OCI-LY1 (cell line): ENCODE measurements around the gene EBF3.

ENCODE experiments used
- EZH2 ChIP-seq: fragments of 200-600 bp; sonication (generic), shearing (Covaris generic); IDR thresholded peaks from 2 replicates; pipeline ENCODE4 v1.8.0; 2017; ENCODE audit warnings: borderline replicate concordance, mixed run types, mild to moderate bottlenecking, antibody characterized with exemption, low read length, moderate library complexity, mixed read lengths
- TF ChIP-seq, protein P1 (sequence below): fragments of 200-600 bp; sonication (generic), shearing (Covaris generic); IDR thresholded peaks from 2 replicates; pipeline ENCODE4 v1.5.1; 2017; ENCODE audit warnings: mild to moderate bottlenecking, antibody characterized with exemption, low read length, moderate library complexity, mixed read lengths

DNA sequence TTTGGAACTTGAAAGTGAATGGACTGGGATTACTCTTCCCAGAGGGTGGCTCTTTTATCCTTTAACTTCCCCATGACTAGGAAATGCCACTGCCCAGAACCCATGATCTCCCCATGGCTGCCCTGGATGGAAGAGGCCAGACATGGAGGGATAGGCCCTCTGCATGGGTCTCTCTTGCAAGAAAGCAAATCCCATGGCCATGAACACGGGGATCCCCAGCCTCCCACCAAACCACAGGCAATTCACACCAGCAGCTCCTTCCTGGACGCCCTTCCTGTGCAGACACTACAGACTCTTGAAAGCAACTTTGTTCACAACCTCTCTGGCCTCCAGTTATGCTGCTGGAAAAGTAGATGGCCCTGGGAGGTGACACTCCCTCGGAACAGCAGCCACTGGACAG lies 55.0 kb downstream of the EBF3 start:
- TF ChIP-seq, protein P1, sequence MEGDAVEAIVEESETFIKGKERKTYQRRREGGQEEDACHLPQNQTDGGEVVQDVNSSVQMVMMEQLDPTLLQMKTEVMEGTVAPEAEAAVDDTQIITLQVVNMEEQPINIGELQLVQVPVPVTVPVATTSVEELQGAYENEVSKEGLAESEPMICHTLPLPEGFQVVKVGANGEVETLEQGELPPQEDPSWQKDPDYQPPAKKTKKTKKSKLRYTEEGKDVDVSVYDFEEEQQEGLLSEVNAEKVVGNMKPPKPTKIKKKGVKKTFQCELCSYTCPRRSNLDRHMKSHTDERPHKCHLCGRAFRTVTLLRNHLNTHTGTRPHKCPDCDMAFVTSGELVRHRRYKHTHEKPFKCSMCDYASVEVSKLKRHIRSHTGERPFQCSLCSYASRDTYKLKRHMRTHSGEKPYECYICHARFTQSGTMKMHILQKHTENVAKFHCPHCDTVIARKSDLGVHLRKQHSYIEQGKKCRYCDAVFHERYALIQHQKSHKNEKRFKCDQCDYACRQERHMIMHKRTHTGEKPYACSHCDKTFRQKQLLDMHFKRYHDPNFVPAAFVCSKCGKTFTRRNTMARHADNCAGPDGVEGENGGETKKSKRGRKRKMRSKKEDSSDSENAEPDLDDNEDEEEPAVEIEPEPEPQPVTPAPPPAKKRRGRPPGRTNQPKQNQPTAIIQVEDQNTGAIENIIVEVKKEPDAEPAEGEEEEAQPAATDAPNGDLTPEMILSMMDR: no peak
- no peak for TF ChIP-seq EZH2
